GM21737 (cell line): ENCODE data around the gene PARP8.
A peak's percentile ranks its signal among the peaks of the same experiment; 100 is the strongest.
"Not testable (repeated sequence)": the region's sequence is repeated elsewhere in the genome, so short reads cannot be mapped to it uniquely, and the experiment has no call there.

Source experiments
- ATAC-seq: cut with Tn5 transposase; IDR thresholded peaks from one replicate; pipeline ENCODE4 v1.9.1; 2021; ENCODE audit warnings: mild to moderate bottlenecking, moderate library complexity; ENCODE audit not compliant: unreplicated experiment

The PARP8 gene

GRCh38 chr5:50675385-50675784 is 8.9 kb downstream of the PARP8 start:
- ATAC-seq = no peak

GRCh38 chr5:50679554-50679953 is 13.1 kb downstream of the PARP8 start:
- not testable (repeated sequence) for ATAC-seq

- no peak for ATAC-seq
These were observed 18.3 kb downstream of the PARP8 start for GRCh38 chr5:50684721-50685120.

GRCh38 chr5:50687548-50687947 is 21.1 kb downstream of the PARP8 start:
- ATAC-seq = no peak

GRCh38 chr5:50691399-50692016 is 25.1 kb downstream of the PARP8 start:
- ATAC-seq = no peak

- no peak for ATAC-seq
These were observed 27.7 kb downstream of the PARP8 start for GRCh38 chr5:50694027-50694590.

GRCh38 chr5:50694626-50695025 is 28.2 kb downstream of the PARP8 start:
- ATAC-seq = not testable (repeated sequence)

- ATAC-seq = no peak
These were observed 31.3 kb downstream of the PARP8 start for GRCh38 chr5:50697739-50698138.

- no peak for ATAC-seq
These were observed 33.3 kb downstream of the PARP8 start for GRCh38 chr5:50699737-50700136.

- ATAC-seq = no peak
These were observed 34.3 kb downstream of the PARP8 start for GRCh38 chr5:50700706-50701105.

GRCh38 chr5:50702615-50703366 is 36.4 kb downstream of the PARP8 start:
- no peak for ATAC-seq

GRCh38 chr5:50703367-50703666 is 36.9 kb downstream of the PARP8 start:
- no peak for ATAC-seq

GRCh38 chr5:50704730-50705129 is 38.3 kb downstream of the PARP8 start:
- no peak for ATAC-seq

- no peak for ATAC-seq
These were observed 43.0 kb downstream of the PARP8 start for GRCh38 chr5:50709471-50709870.

GRCh38 chr5:50710838-50711237 is 44.4 kb downstream of the PARP8 start:
- ATAC-seq = no peak

GRCh38 chr5:50711280-50711679 is 44.8 kb downstream of the PARP8 start:
- peak; percentile 91 for ATAC-seq

- ATAC-seq = no peak
These were observed 46.0 kb downstream of the PARP8 start for GRCh38 chr5:50712479-50712878.

- no peak for ATAC-seq
These were observed 48.6 kb downstream of the PARP8 start for GRCh38 chr5:50715001-50715400.

GRCh38 chr5:50716134-50716533 is 49.7 kb downstream of the PARP8 start:
- no peak for ATAC-seq

GRCh38 chr5:50717651-50718050 is 51.2 kb downstream of the PARP8 start:
- peak; percentile 61 for ATAC-seq

- no peak for ATAC-seq
These were observed 53.7 kb downstream of the PARP8 start for GRCh38 chr5:50720061-50720710.

- no peak for ATAC-seq
These were observed 55.8 kb downstream of the PARP8 start for GRCh38 chr5:50722223-50722622.
